Ovary (tissue), 3 donors: Measurements from ENCODE around the gene SAMM50.

Source experiments
- EP300 ChIP-seq: sonication (generic); formaldehyde crosslinking; IDR thresholded peaks from one replicate; pipeline ENCODE4 v1.6.1; 2017; ENCODE audit warnings: antibody characterized with exemption
- TF ChIP-seq, protein P1 (sequence below), 3 donors: fragments of 450-650 bp in 2 of 3; fragments of 200-600 bp in 1 of 3; IDR thresholded peaks; one replicate each; pipeline versions ENCODE4 v1.5.1 to v1.8.0; 2016 to 2022; ENCODE audit warnings: antibody characterized with exemption in 3 of 3, mild to moderate bottlenecking in 1 of 3
- donor health status: DM: no; HTN: no; CAD: no.

DNA sequence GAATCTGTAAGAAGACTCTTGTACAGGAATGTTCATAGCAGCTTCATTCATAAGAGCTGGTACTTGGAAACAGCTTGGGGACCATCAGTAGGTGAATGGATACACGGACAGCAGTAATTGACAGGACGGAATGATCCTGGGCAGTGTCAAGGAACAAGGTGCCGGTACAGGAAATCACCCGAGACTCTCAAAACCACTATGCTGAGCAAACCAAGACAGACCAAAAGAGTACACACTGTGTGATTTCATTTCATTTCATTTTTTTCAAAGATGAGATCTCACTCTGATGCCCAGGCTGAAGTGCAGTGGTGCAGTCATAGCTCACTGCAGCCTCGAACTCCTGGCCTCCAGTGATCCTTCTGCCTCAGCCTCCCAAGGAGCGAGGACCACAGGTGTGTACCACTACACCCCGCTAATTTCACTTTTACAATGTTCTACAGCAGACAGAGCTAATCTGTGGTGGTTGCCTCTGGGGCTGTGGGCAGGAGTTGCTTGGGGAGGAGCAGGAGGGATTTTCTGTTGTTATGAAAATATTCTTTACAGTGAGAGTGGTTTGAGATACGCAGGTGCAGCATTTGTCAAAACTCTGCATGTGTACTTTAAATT is 84.4 kb downstream of the SAMM50 start:
- TF ChIP-seq EP300, result no peak
- TF ChIP-seq, protein P1, sequence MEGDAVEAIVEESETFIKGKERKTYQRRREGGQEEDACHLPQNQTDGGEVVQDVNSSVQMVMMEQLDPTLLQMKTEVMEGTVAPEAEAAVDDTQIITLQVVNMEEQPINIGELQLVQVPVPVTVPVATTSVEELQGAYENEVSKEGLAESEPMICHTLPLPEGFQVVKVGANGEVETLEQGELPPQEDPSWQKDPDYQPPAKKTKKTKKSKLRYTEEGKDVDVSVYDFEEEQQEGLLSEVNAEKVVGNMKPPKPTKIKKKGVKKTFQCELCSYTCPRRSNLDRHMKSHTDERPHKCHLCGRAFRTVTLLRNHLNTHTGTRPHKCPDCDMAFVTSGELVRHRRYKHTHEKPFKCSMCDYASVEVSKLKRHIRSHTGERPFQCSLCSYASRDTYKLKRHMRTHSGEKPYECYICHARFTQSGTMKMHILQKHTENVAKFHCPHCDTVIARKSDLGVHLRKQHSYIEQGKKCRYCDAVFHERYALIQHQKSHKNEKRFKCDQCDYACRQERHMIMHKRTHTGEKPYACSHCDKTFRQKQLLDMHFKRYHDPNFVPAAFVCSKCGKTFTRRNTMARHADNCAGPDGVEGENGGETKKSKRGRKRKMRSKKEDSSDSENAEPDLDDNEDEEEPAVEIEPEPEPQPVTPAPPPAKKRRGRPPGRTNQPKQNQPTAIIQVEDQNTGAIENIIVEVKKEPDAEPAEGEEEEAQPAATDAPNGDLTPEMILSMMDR (IDR thresholded peaks at IDR 0.05), result no peak
